WERI-Rb-1 (cell line): ENCODE results near the gene SLC12A5.

ENCODE experiments used
- DNase-seq: peaks from one replicate; pipeline ENCODE4 v3.0.0-alpha.2; 2020
- H3K27ac ChIP-seq: fragments of 250-450 bp; sonication (Bioruptor Pico); 2 replicates; pipeline ENCODE4 v1.5.1; 2020; ENCODE audit warnings: mild to moderate bottlenecking, moderate library complexity
- H3K27me3 ChIP-seq: fragments of 250-450 bp; sonication (Bioruptor Pico); 2 replicates; pipeline ENCODE4 v1.5.1; 2021; ENCODE audit warnings: mild to moderate bottlenecking, low read depth, moderate library complexity; ENCODE audit not compliant: insufficient read depth, severe bottlenecking
- H3K36me3 ChIP-seq: fragments of 250-450 bp; sonication (Bioruptor Pico); 2 replicates; pipeline ENCODE4 v1.5.1; 2020; ENCODE audit warnings: mild to moderate bottlenecking, moderate library complexity
- H3K4me3 ChIP-seq: 2 replicates; pipeline ENCODE4 v1.5.1; 2011; ENCODE audit warnings: low read depth, mild to moderate bottlenecking, control low read depth, low read length
- H3K9me3 ChIP-seq: fragments of 250-450 bp; sonication (Bioruptor Pico); 2 replicates; pipeline ENCODE4 v1.5.1; 2021; ENCODE audit warnings: mild to moderate bottlenecking, moderate library complexity; ENCODE audit not compliant: severe bottlenecking
- CTCF ChIP-seq: IDR thresholded peaks from 2 replicates; pipeline ENCODE4 v1.5.1; 2011; ENCODE audit warnings: low read depth, mild to moderate bottlenecking, control low read depth, inconsistent platforms, low read length

The SLC12A5 gene

GRCh38 chr20:46076806-46077205, 47.8 kb downstream of the SLC12A5 start:
- H3K27me3 ChIP-seq = no peaks in the 10 kb centered on the region
- TF ChIP-seq CTCF = no peak
- no peak overlapping the region for H3K4me3 ChIP-seq
- H3K27ac ChIP-seq = no peak overlapping the region
- peaks cover 32% of the 10 kb centered on the region for H3K36me3 ChIP-seq
- no peaks in the 10 kb centered on the region for H3K9me3 ChIP-seq
- DNase-seq = no peak

GRCh38 chr20:46077642-46078305, 48.8 kb downstream of the SLC12A5 start:
- TF ChIP-seq CTCF = no peak
- Histone ChIP-seq H3K36me3 (peaks cover 32% of the 10 kb centered on the region), H3K27me3 (no peaks in the 10 kb centered on the region), H3K4me3 (no peak overlapping the region), H3K9me3 (no peaks in the 10 kb centered on the region), H3K27ac (no peak overlapping the region)
- no peak for DNase-seq

- Histone ChIP-seq H3K4me3 (no peak overlapping the region), H3K27me3 (no peaks in the 10 kb centered on the region), H3K36me3 (peaks cover 34% of the 10 kb centered on the region), H3K27ac (no peak overlapping the region), H3K9me3 (no peaks in the 10 kb centered on the region)
- no peak for TF ChIP-seq CTCF
- no peak for DNase-seq
Measured at GRCh38 chr20:46078954-46079353, 49.9 kb downstream of the SLC12A5 start.

GRCh38 chr20:46081074-46081473, 52.1 kb downstream of the SLC12A5 start:
- H3K27ac ChIP-seq = no peak overlapping the region
- TF ChIP-seq CTCF = no peak
- H3K4me3 ChIP-seq = no peak overlapping the region
- peaks cover 23% of the 10 kb centered on the region for H3K36me3 ChIP-seq
- H3K27me3 ChIP-seq = no peaks in the 10 kb centered on the region
- no peaks in the 10 kb centered on the region for H3K9me3 ChIP-seq
- DNase-seq = no peak

- no peak overlapping the region for H3K27ac ChIP-seq
- TF ChIP-seq CTCF = no peak
- no peak overlapping the region for H3K4me3 ChIP-seq
- peaks cover 24% of the 10 kb centered on the region for H3K36me3 ChIP-seq
- H3K9me3 ChIP-seq = no peaks in the 10 kb centered on the region
- H3K27me3 ChIP-seq = no peaks in the 10 kb centered on the region
- no peak for DNase-seq
Measured at GRCh38 chr20:46083101-46083500, 54.1 kb downstream of the SLC12A5 start.

- peaks cover 24% of the 10 kb centered on the region for H3K36me3 ChIP-seq
- H3K27me3 ChIP-seq = no peaks in the 10 kb centered on the region
- no peak for TF ChIP-seq CTCF
- no peaks in the 10 kb centered on the region for H3K9me3 ChIP-seq
- DNase-seq = no peak
- H3K27ac ChIP-seq = no peak overlapping the region
- H3K4me3 ChIP-seq = no peak overlapping the region
Measured at GRCh38 chr20:46083531-46084061, 54.6 kb downstream of the SLC12A5 start.
